T47D (cell line): ENCODE data around the gene ANGEL2.

Experiments
- DNase-seq, 2 experiments: peaks; one replicate each; pipeline versions ENCODE4 v3.0.0 to v3.0.0-alpha.2; 2011 to 2012; ENCODE audit warnings: low read depth in 1 of 2, low spot score in 1 of 2
- JUND ChIP-seq: IDR thresholded peaks from 2 replicates; pipeline ENCODE4 v1.6.1; 2012; ENCODE audit warnings: low read depth
- in situ Hi-C: cut with HindIII; loops from 2 replicates; pipeline ENCODE4 v1.10.0; 2016; ENCODE audit warnings: low sequenced_read_pairs, low pct_unique_long_range_greater_than_20kb

The ANGEL2 gene

GRCh38 chr1:212990276-212990675 is 25.4 kb downstream of the ANGEL2 start:
- in situ Hi-C loops, result no loop called here
- no peak for DNase-seq
- no peak for TF ChIP-seq JUND

GRCh38 chr1:212987702-212988322 is 27.9 kb downstream of the ANGEL2 start:
- no peak for TF ChIP-seq JUND
- DNase-seq, result no peak
- in situ Hi-C loops, result no loop called here

- in situ Hi-C loops, result no loop called here
- DNase-seq, result no peak
- TF ChIP-seq JUND, result no peak
Measured at GRCh38 chr1:212986551-212986950, 29.1 kb downstream of the ANGEL2 start.

- TF ChIP-seq JUND, result no peak
- in situ Hi-C loops, result no loop called here
Measured at GRCh38 chr1:212984522-212985291, 31.0 kb downstream of the ANGEL2 start.

GRCh38 chr1:212983482-212983881 is 32.2 kb downstream of the ANGEL2 start:
- DNase-seq, result no peak
- no peak for TF ChIP-seq JUND
- in situ Hi-C loops, result no loop called here

More at GRCh38 chr1:212984522-212985291, 31.0 kb downstream of the ANGEL2 start:
- DNase-seq, result no peak

- TF ChIP-seq JUND, result no peak
- DNase-seq, result no peak
- in situ Hi-C loops, result no loop called here
Measured at GRCh38 chr1:212982430-212983152, 33.1 kb downstream of the ANGEL2 start.

- TF ChIP-seq JUND, result no peak
- peak in 1 of 2 experiments; percentile 74 for DNase-seq
- in situ Hi-C loops, result no loop called here
Measured at GRCh38 chr1:212981571-212982328, 33.9 kb downstream of the ANGEL2 start.

- in situ Hi-C loops, result no loop called here
- TF ChIP-seq JUND, result no peak
- DNase-seq, result peak in 1 of 2 experiments; percentile 85
Measured at GRCh38 chr1:212981025-212981495, 34.6 kb downstream of the ANGEL2 start.

- DNase-seq, result peak in 1 of 2 experiments; percentile 58
- in situ Hi-C loops, result no loop called here
- TF ChIP-seq JUND, result no peak
Measured at GRCh38 chr1:212980123-212980785, 35.4 kb downstream of the ANGEL2 start.

- no peak for DNase-seq
- in situ Hi-C loops, result no loop called here
- no peak for TF ChIP-seq JUND
Measured at GRCh38 chr1:212979340-212980122, 36.1 kb downstream of the ANGEL2 start.

- in situ Hi-C loops, result no loop called here
- DNase-seq, result no peak
Measured at GRCh38 chr1:212977781-212978645, 37.7 kb downstream of the ANGEL2 start.

More at GRCh38 chr1:212977781-212978645, 37.7 kb downstream of the ANGEL2 start:
- TF ChIP-seq JUND, result no peak
